Measurements from ENCODE around the gene ZBTB37. TPM values are rescaled to one million over a fixed set of nuclear protein-coding genes. Genes with fewer than 3 reads are reported as not detected.
"Not testable (repeated sequence)": the region's sequence is repeated elsewhere in the genome, so short reads cannot be mapped to it uniquely, and the experiment has no call there.

ZBTB37 gene
- polyA plus RNA-seq, 5 donors, result 6.3 to 13.0 (median 11.7) TPM

- DNase-seq, result no peak
Observed at GRCh38 chr1:173865468-173866164, 2.6 kb upstream of the ZBTB37 start.

- no peak for DNase-seq
Observed at GRCh38 chr1:173866413-173867115, 1.6 kb upstream of the ZBTB37 start.

- no peak for DNase-seq
Observed at GRCh38 chr1:173867141-173867752, 933 bp upstream of the ZBTB37 start.

- peak; percentile 100 for DNase-seq
Observed at GRCh38 chr1:173867753-173868265, 371 bp upstream of the ZBTB37 start, which contains the start of gene GAS5. TSS of gene GAS5 (minus strand) at chr1:173867989.

GRCh38 chr1:173869021-173869359 lies 810 bp downstream of the ZBTB37 start:
- no peak for DNase-seq

- no peak for DNase-seq
Observed at GRCh38 chr1:173870252-173871075, 2.3 kb downstream of the ZBTB37 start.

GRCh38 chr1:173871091-173871490 lies 2.9 kb downstream of the ZBTB37 start:
- DNase-seq, result no peak

- DNase-seq, result no peak
Observed at GRCh38 chr1:173871500-173871899, 3.3 kb downstream of the ZBTB37 start.

GRCh38 chr1:173876732-173877131 lies 8.6 kb downstream of the ZBTB37 start:
- DNase-seq, result no peak

GRCh38 chr1:173878251-173878650 lies 10.1 kb downstream of the ZBTB37 start:
- DNase-seq, result no peak

- DNase-seq, result not testable (repeated sequence)
Observed at GRCh38 chr1:173881117-173881516, 12.9 kb downstream of the ZBTB37 start.

- DNase-seq, result no peak
Observed at GRCh38 chr1:173884701-173885100, 16.5 kb downstream of the ZBTB37 start.

- DNase-seq, result no peak
Observed at GRCh38 chr1:173886746-173887611, 18.8 kb downstream of the ZBTB37 start.

GRCh38 chr1:173887627-173888026 lies 19.4 kb downstream of the ZBTB37 start:
- DNase-seq, result no peak

GRCh38 chr1:173888749-173889148 lies 20.6 kb downstream of the ZBTB37 start:
- no peak for DNase-seq

- DNase-seq, result no peak
Observed at GRCh38 chr1:173889885-173890284, 21.7 kb downstream of the ZBTB37 start.

- DNase-seq, result no peak
Observed at GRCh38 chr1:173893611-173894010, 25.4 kb downstream of the ZBTB37 start.

GRCh38 chr1:173894189-173894588 lies 26.0 kb downstream of the ZBTB37 start:
- no peak for DNase-seq

- DNase-seq, result no peak
Observed at GRCh38 chr1:173900427-173900826, 32.2 kb downstream of the ZBTB37 start.

- no peak for DNase-seq
Observed at GRCh38 chr1:173900992-173901391, 32.8 kb downstream of the ZBTB37 start.

All from right lung (tissue), 5 donors.